GM21526 (cell line): ENCODE measurements around the gene CREB1.
A peak's percentile ranks its signal among the peaks of the same experiment; 100 is the strongest.
"Not testable (repeated sequence)": the region's sequence is repeated elsewhere in the genome, so short reads cannot be mapped to it uniquely, and the experiment has no call there.

Source experiments
- ATAC-seq: cut with Tn5 transposase; IDR thresholded peaks from one replicate; pipeline ENCODE4 v1.9.1; 2021; ENCODE audit warnings: moderate library complexity; ENCODE audit not compliant: unreplicated experiment, low FRiP score

Gene CREB1

GRCh38 chr2:207529330-207530159 lies at the start of gene CREB1:
Gene CREB1, plus strand, starts transcription at chr2:207529962. Its CDS starts 25,674 bp downstream, at chr2:207555636.
- ATAC-seq: peak; percentile 83

GRCh38 chr2:207480521-207481040 lies 49.2 kb upstream of the CREB1 start:
- ATAC-seq: no peak

GRCh38 chr2:207481924-207482323 lies 47.8 kb upstream of the CREB1 start:
- ATAC-seq: no peak

- no peak for ATAC-seq
These were observed 47.1 kb upstream of the CREB1 start for GRCh38 chr2:207482630-207483029.

- ATAC-seq: no peak
These were observed 46.7 kb upstream of the CREB1 start for GRCh38 chr2:207483066-207483465.

- no peak for ATAC-seq
These were observed 46.3 kb upstream of the CREB1 start for GRCh38 chr2:207483477-207483876.

- ATAC-seq: peak; percentile 65
These were observed 45.0 kb upstream of the CREB1 start for GRCh38 chr2:207484444-207485391.

- ATAC-seq: no peak
These were observed 42.0 kb upstream of the CREB1 start for GRCh38 chr2:207487650-207488311.

- no peak for ATAC-seq
These were observed 40.5 kb upstream of the CREB1 start for GRCh38 chr2:207489251-207489650.

- no peak for ATAC-seq
These were observed 39.3 kb upstream of the CREB1 start for GRCh38 chr2:207490441-207490840.

GRCh38 chr2:207491086-207491485 lies 38.7 kb upstream of the CREB1 start:
- no peak for ATAC-seq

GRCh38 chr2:207491956-207492355 lies 37.8 kb upstream of the CREB1 start:
- no peak for ATAC-seq

- no peak for ATAC-seq
These were observed 37.3 kb upstream of the CREB1 start for GRCh38 chr2:207492461-207492860.

- no peak for ATAC-seq
These were observed 35.6 kb upstream of the CREB1 start for GRCh38 chr2:207494137-207494536.

- ATAC-seq: not testable (repeated sequence)
These were observed 32.8 kb upstream of the CREB1 start for GRCh38 chr2:207496936-207497335.

- no peak for ATAC-seq
These were observed 32.2 kb upstream of the CREB1 start for GRCh38 chr2:207497596-207497995.

GRCh38 chr2:207498427-207498826 lies 31.3 kb upstream of the CREB1 start:
- no peak for ATAC-seq

GRCh38 chr2:207499114-207499513 lies 30.6 kb upstream of the CREB1 start:
- ATAC-seq: no peak

GRCh38 chr2:207501802-207502576 lies 27.8 kb upstream of the CREB1 start:
- no peak for ATAC-seq
